K562 (cell line): ENCODE data around the gene GTF2IRD2. TPM values are rescaled to one million over a fixed set of nuclear protein-coding genes. Genes with fewer than 3 reads are reported as not detected.

Experiments used
- RREB1 ChIP-seq: fragments of 250-450 bp; sonication (Bioruptor Pico); IDR thresholded peaks from 2 replicates; pipeline ENCODE4 v1.4.0; 2020
- polyA plus RNA-seq, 8 experiments: library from polyadenylated mRNA; depleted of rRNA in 4 of 8; stranded (reverse) in 5 of 8; unstranded in 3 of 8; fragments of >200 nt; fragmentation: Nextera tagmentation in 2 of 8; fragmentation: Illumina TruSeq in 1 of 8; extraction: Ambion mirVana in 2 of 8; extraction: Trizol in 1 of 8; gene quantifications; 2 replicates each; pipeline versions ENCODE4 v1.2.1 to v1.2.3, GENCODE V29; 2011 to 2014; ENCODE audit warnings: inconsistent platforms in 1 of 8, missing spikeins in 1 of 8
- total RNA-seq, 7 experiments: library from RNA; depleted of rRNA in 6 of 7; stranded (reverse); fragments of >200 nt in 6 of 7; fragmentation: Illumina TruSeq in 2 of 7; extraction: Trizol in 2 of 7; gene quantifications; 2 replicates each; pipeline versions ENCODE4 v1.2.1 to v1.2.3, GENCODE V29; 2011 to 2021; ENCODE audit warnings: low replicate concordance in 1 of 7

GTF2IRD2 gene
- total and polyA plus RNA-seq, 9 of the 15 experiments (the other 6 are each of a cell fraction or from before 2014, with no cell fraction given) = 1.9 to 9.7 (median 5.8) TPM

GRCh38 chr7:74850833-74851721 is at the start of gene GTF2IRD2 (continued):
- TF ChIP-seq RREB1 (CRISPR knock-in tag) = 0 out of 2 replicates have a peak, but pooled peaks have one; percentile 36
- TF ChIP-seq, all 486 proteins: peak for 48; not testable (repeated sequence) for 438
